Mesodermal cell (in vitro differentiated cells): ENCODE data around the gene NDUFV1.
"Not testable (repeated sequence)": the region's sequence is repeated elsewhere in the genome, so short reads cannot be mapped to it uniquely, and the experiment has no call there.

Source experiments
- H3K27ac ChIP-seq: 2 replicates; pipeline ENCODE4 v1.7.0; 2013; ENCODE audit warnings: mild to moderate bottlenecking, low read depth, low read length, moderate library complexity; ENCODE audit not compliant: severe bottlenecking
- H3K36me3 ChIP-seq: 2 replicates; pipeline ENCODE4 v1.7.1; 2013; ENCODE audit warnings: mild to moderate bottlenecking, low read length, moderate library complexity; ENCODE audit not compliant: control insufficient read depth, insufficient read depth
- H3K4me1 ChIP-seq: one replicate; pipeline ENCODE4 v1.7.1; 2013; ENCODE audit warnings: mild to moderate bottlenecking, low read length; ENCODE audit not compliant: insufficient read depth, control insufficient read depth, poor library complexity, severe bottlenecking
- H3K4me3 ChIP-seq: 2 replicates; pipeline ENCODE4 v1.7.0; 2013; ENCODE audit warnings: low read length, control low read depth, mild to moderate bottlenecking; ENCODE audit not compliant: insufficient read depth, poor library complexity, severe bottlenecking; ENCODE audit errors: extremely low read depth
- H3K9me3 ChIP-seq: 2 replicates; pipeline ENCODE4 v1.7.1; 2013; ENCODE audit warnings: mild to moderate bottlenecking, low read length, moderate library complexity; ENCODE audit not compliant: control insufficient read depth
- WGBS, 2 experiments: methylation state at CpG; one replicate each; pipeline ENCODE4 v1.1.5; 2013; ENCODE audit warnings: missing lambda C conversion rate in 2 of 2; ENCODE audit not compliant: insufficient coverage in 2 of 2; 5-methylcytosine and 5-hydroxymethylcytosine counted together

The NDUFV1 gene

DNA sequence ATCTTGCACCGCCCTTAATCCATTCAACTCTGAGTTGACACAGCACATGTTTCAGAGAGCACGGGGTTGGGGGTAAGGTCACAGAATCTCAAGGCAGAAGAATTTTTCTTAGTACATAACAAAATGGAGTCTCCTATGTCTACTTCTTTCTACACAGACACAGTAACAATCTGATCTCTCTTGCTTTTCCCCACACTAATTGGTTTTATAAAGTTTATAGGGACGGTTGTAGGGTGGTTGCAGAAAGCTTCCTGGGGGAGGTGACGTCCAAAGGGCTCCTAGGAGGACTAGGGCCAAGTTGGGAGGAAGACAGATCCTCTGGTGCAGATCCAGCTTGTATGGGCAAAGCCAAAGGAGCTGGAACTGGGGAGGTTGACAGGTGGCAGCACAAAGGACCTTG lies 2.6 kb upstream of the NDUFV1 start:
- H3K4me1 ChIP-seq, H3K4me3 ChIP-seq, H3K9me3 ChIP-seq, H3K27ac ChIP-seq: not testable (repeated sequence)
- 69 to 85% methylated on average over 2 of the region's 4 CpGs for whole genome bisulfite sequencing, 2 experiments
- H3K36me3 ChIP-seq = peaks cover 11% of the 10 kb centered on the region

DNA sequence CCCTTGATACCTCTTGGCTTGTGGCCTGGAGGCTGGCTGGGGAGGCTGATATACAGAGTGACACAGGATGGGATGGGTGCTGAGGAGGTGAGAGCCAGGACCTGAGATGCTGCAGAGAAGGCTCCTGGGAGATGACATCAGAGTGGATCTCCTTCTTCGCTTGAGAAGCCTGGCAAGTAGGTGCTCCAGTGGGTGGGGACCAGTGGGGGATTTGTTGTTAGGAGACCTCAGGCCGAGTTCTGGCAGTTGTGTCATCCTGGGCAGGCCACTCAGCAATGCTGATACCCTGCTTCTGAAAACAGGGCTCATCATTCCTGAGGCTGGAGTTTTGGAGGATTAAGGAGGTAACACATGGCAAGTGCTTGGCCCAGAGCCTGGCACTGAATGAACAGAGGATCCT lies 1.9 kb upstream of the NDUFV1 start:
- H3K36me3 ChIP-seq = peaks cover 17% of the 10 kb centered on the region
- no peak overlapping the region for H3K4me3 ChIP-seq
- no peak overlapping the region for H3K27ac ChIP-seq
- no peaks in the 10 kb centered on the region for H3K9me3 ChIP-seq
- H3K4me1 ChIP-seq = peaks cover 4% of the 10 kb centered on the region
- WGBS, 2 experiments = 85 to 91% methylated on average over 2 of the region's 2 CpGs

- 77 to 81% methylated on average over 7 to 9 of the region's 11 CpGs for WGBS, 2 experiments
- Histone ChIP-seq H3K36me3 (peaks cover 21% of the 10 kb centered on the region), H3K4me1 (peaks cover 4% of the 10 kb centered on the region), H3K4me3 (no peak overlapping the region), H3K9me3 (no peaks in the 10 kb centered on the region), H3K27ac (no peak overlapping the region)
Observed at GRCh38 chr11:67605231-67606011, 1.3 kb upstream of the NDUFV1 start.

GRCh38 chr11:67606093-67606491 lies 644 bp upstream of the NDUFV1 start:
- Histone ChIP-seq H3K4me1 (peaks cover 4% of the 10 kb centered on the region), H3K36me3 (peaks cover 27% of the 10 kb centered on the region), H3K4me3 (peak overlapping the region; percentile 95), H3K27ac (no peak overlapping the region), H3K9me3 (no peaks in the 10 kb centered on the region)
- WGBS, 2 experiments = 70 to 71% methylated on average over 15 to 17 of the region's 17 CpGs

- Histone ChIP-seq H3K9me3 (no peaks in the 10 kb centered on the region), H3K4me1 (peaks cover 4% of the 10 kb centered on the region), H3K4me3 (peak overlapping the region; percentile 95), H3K36me3 (peaks cover 37% of the 10 kb centered on the region), H3K27ac (no peak overlapping the region)
- 59 to 64% methylated on average over 8 of the region's 9 CpGs for WGBS, 2 experiments
Observed at GRCh38 chr11:67607507-67607906, 771 bp downstream of the NDUFV1 start.

DNA sequence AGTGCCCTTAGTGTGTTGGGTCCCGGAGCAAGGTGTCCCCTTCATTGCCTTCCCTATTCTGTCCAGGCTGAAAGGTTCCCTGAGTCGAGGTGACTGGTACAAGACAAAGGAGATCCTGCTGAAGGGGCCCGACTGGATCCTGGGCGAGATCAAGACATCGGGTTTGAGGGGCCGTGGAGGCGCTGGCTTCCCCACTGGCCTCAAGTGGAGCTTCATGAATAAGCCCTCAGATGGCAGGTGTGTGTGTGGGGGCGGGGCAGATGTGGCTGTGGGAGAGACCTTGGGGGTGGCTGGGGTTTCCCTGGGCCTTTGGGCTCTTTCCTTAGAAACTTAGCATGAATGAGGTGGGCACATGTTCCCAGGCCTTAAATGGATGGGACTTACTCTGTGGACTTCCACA lies 1.8 kb downstream of the NDUFV1 start:
- Histone ChIP-seq H3K4me1 (peaks cover 4% of the 10 kb centered on the region), H3K36me3 (peaks cover 44% of the 10 kb centered on the region), H3K4me3 (no peak overlapping the region), H3K9me3 (no peaks in the 10 kb centered on the region), H3K27ac (no peak overlapping the region)
- 94 to 95% methylated on average over 8 of the region's 8 CpGs for WGBS, 2 experiments

DNA sequence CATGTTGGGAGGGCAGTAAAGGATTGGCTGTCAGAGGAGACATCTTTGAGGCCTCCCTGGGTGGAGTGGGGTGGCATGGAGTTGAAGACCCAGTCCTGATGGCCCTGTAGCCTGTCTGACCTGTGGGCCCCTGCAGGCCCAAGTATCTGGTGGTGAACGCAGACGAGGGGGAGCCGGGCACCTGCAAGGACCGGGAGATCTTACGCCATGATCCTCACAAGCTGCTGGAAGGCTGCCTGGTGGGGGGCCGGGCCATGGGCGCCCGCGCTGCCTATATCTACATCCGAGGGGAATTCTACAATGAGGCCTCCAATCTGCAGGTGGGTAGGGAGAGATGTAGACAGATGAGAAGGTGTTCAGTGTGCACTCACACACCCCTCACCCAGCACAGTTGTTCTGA lies 2.6 kb downstream of the NDUFV1 start:
- WGBS, 2 experiments = 92 to 95% methylated on average over 10 of the region's 10 CpGs

DNA sequence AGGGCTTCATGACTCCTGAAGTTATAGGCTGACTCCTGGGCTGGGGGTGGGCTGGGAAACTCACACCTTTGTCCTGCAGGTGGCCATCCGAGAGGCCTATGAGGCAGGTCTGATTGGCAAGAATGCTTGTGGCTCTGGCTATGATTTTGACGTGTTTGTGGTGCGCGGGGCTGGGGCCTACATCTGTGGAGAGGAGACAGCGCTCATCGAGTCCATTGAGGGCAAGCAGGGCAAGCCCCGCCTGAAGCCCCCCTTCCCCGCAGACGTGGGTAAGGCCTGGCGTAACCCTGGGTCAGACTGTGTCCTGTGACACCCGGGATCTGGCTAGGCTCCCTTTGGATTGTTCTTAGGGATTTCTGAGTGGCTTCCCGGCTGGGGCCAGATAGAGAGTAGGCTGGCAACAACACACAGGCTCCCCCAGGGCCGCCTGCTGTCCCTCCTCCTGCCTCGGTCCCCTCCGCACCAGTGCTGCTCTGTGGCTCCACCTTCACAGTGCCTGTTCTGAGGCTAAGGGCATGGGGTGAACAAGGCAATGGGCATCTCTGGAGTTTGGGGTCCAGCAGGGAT lies 3.6 kb downstream of the NDUFV1 start:
- Histone ChIP-seq H3K27ac (no peak overlapping the region), H3K4me1 (peaks cover 4% of the 10 kb centered on the region), H3K9me3 (no peaks in the 10 kb centered on the region), H3K4me3 (no peak overlapping the region), H3K36me3 (peaks cover 44% of the 10 kb centered on the region)
- 94 to 95% methylated on average over 10 to 12 of the region's 15 CpGs for WGBS, 2 experiments

More for the DNA sequence above, 2.6 kb downstream of the NDUFV1 start:
- Histone ChIP-seq H3K9me3 (no peaks in the 10 kb centered on the region), H3K36me3 (peaks cover 44% of the 10 kb centered on the region), H3K4me1 (peaks cover 4% of the 10 kb centered on the region), H3K4me3 (no peak overlapping the region), H3K27ac (no peak overlapping the region)

- no peaks in the 10 kb centered on the region for H3K9me3 ChIP-seq
- peaks cover 44% of the 10 kb centered on the region for H3K36me3 ChIP-seq
- WGBS, 2 experiments = 97 to 98% methylated on average over 14 of the region's 14 CpGs
- no peak overlapping the region for H3K4me3 ChIP-seq
- no peak overlapping the region for H3K27ac ChIP-seq
- peaks cover 4% of the 10 kb centered on the region for H3K4me1 ChIP-seq
Observed at GRCh38 chr11:67611165-67611564, 4.4 kb downstream of the NDUFV1 start.

DNA sequence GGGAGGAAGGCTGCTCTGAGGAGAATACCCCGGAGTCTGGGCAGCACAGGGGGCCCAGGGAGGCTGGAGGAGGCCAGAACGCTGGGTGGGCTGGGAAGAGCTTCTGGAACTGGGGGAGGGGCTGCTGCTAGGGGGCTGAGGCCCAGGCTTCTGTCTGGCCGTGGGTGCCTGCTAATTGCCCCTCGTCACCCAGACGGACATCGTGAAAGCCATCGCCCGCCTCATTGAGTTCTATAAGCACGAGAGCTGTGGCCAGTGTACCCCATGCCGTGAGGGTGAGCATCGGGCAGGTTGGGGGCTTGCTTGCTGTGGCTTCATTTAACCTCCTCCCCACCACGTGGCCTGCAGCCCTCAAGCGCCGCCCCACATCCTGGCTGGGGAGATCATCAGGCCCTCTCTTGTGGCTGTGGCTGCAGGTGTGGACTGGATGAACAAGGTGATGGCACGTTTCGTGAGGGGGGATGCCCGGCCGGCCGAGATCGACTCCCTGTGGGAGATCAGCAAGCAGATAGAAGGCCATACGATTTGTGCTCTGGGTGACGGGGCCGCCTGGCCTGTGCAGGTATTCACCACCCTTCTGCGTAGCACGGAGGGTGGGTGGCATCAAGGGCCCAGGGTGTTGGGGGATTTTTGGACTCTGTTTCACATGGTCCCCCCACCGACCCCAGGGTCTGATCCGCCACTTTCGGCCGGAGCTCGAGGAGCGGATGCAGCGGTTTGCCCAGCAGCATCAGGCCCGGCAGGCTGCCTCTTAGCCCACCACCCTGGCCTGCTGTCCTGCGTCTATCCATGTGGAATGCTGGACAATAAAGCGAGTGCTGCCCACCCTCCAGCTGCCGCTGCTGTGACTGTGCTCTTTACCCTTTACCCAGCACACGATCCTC lies 5.2 kb downstream of the NDUFV1 start:
- Histone ChIP-seq H3K36me3 (peaks cover 44% of the 10 kb centered on the region), H3K9me3 (no peaks in the 10 kb centered on the region), H3K27ac (no peak overlapping the region), H3K4me3 (no peak overlapping the region), H3K4me1 (peaks cover 4% of the 10 kb centered on the region)
- 94 to 95% methylated on average over 29 to 37 of the region's 37 CpGs for whole genome bisulfite sequencing, 2 experiments
